C4-2B (cell line): ENCODE measurements around the gene SLC2A10.

Experiments used
- H3K27ac ChIP-seq: fragments of 450-650 bp; 2 replicates; pipeline ENCODE4 v1.5.1; 2017
- ZFX ChIP-seq: fragments of 450-650 bp; IDR thresholded peaks from 2 replicates; pipeline ENCODE4 v1.6.1; 2017
- TF ChIP-seq, protein P1 (sequence below): fragments of 450-650 bp; conservative IDR thresholded peaks from 2 replicates; pipeline ENCODE4 v1.5.1; 2017; ENCODE audit warnings: mild to moderate bottlenecking

SLC2A10 gene

DNA sequence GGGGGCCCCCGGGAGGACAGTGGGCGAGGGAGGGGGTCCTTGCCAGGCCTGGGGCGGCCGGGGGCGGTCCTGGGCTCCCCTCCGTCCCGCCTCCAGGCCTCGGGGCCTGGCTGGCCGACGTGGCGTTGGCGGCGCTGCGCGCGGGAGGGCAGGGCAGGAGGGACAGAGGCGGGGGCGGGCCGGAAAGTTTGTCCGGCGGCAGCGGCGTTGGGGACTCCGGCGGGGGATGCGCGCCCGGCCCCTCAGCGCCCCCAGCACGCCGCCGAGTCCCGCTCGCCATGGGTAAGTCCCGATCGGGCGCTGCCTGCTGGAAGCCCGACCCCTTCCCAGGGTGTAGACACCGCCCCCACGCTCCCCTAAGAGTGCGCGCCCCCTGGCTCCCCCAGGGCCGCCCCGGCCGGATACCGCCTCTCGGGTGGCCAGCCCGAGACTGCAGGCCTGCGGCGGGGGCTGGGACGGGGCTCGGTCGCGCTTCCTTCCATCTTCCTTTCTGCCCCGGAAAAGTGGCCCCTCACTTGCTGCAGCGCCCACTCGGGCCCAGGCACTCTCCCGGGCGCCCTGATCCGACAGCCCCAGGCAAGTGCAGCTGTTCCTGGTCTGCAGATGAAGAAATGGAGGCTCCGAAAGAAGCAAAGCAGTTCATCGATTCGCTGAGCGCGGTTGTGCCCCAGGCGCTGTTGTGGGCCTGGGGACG lies at the start of gene SLC2A10:
TSS of gene SLC2A10 (plus strand) at position 191 of the 694 bp plus-strand sequence. CDS start at position 279, 88 bp downstream.
- no peak within 1 kb of the TSS for H3K27ac ChIP-seq
- TF ChIP-seq, protein P1, sequence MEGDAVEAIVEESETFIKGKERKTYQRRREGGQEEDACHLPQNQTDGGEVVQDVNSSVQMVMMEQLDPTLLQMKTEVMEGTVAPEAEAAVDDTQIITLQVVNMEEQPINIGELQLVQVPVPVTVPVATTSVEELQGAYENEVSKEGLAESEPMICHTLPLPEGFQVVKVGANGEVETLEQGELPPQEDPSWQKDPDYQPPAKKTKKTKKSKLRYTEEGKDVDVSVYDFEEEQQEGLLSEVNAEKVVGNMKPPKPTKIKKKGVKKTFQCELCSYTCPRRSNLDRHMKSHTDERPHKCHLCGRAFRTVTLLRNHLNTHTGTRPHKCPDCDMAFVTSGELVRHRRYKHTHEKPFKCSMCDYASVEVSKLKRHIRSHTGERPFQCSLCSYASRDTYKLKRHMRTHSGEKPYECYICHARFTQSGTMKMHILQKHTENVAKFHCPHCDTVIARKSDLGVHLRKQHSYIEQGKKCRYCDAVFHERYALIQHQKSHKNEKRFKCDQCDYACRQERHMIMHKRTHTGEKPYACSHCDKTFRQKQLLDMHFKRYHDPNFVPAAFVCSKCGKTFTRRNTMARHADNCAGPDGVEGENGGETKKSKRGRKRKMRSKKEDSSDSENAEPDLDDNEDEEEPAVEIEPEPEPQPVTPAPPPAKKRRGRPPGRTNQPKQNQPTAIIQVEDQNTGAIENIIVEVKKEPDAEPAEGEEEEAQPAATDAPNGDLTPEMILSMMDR = no peak
- TF ChIP-seq ZFX = no peak

DNA sequence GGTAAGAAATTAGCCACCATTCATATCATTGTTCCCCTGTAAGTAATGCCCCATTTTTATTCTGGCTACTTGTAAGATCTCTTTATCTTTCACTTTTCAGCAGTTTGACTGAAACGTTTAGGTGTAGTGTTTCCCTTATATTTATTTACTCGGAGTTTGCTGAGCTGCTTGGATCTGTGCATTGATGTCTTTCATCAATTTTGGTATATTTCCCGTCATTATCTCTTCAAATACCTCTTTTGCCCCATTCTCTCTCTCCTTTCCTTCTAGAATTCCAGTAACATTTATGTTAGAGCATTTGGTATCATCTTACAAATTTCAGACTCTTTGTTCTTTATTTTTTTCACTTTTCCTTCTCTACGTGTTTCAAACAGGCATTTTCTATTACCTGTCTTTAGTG lies 49.0 kb upstream of the SLC2A10 start:
- TF ChIP-seq ZFX = no peak
- TF ChIP-seq, protein P1 = no peak
- no peak overlapping the region for H3K27ac ChIP-seq

DNA sequence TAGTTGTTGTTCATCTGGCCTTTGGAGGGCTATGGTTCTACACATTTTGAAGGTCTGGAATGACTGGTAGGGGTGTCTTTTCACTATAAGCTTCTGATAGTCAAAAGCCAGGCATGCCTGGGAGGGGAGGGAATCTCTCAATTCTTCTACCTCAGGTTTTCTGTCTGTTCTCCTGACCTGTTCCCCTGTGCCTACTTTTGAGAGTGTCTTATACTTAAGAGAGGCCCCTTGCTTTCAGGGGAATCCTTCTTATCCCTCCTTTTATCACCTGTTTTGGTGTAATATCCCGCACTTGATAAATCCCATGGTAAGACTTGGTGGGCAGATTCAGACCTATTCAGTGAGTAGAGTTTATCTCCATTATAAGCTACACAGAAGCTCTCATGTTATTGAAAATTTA lies 47.8 kb upstream of the SLC2A10 start:
- no peak overlapping the region for H3K27ac ChIP-seq
- no peak for TF ChIP-seq ZFX
- TF ChIP-seq, protein P1 = no peak

DNA sequence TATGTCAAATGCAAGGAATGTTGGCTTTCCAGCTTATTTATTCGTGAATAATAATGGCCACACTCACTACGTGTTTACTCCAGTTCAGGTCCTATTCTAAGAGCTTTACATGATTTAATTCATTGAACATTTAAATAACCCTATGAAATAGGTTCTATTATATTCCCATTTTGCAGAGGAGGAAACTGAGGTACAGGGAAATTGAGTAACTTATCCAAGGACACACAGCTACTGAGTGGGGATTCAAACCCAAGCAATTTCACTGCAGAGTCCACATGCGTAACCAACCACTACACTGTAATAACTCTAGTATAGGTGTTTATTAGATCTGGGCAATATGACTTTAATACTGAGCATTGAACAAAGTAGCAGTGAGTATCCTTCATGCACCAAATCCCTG lies 45.9 kb upstream of the SLC2A10 start:
- TF ChIP-seq, protein P1 = no peak
- TF ChIP-seq ZFX = no peak

DNA sequence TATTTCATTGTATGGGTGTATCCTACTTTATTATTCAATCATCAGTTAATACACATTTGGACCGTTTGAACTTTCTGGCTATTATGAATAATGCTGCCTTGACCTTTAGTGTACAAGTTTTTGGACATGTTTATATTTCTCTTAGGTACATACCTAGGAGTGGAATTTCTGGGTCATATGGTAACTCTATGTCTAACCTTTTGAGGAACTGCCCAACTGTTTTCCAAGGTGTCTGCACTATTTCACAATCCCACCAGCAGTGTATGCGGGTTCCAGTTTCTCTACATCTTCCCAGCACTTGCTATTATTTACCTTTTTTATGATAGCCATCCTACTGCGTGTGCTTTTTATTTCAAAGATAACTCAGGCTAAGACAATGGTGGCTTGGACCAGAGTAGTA lies 43.8 kb upstream of the SLC2A10 start:
- H3K27ac ChIP-seq = no peak overlapping the region
- TF ChIP-seq ZFX = no peak
- TF ChIP-seq, protein P1 = no peak

More for the DNA sequence above, 45.9 kb upstream of the SLC2A10 start:
- H3K27ac ChIP-seq = no peak overlapping the region

DNA sequence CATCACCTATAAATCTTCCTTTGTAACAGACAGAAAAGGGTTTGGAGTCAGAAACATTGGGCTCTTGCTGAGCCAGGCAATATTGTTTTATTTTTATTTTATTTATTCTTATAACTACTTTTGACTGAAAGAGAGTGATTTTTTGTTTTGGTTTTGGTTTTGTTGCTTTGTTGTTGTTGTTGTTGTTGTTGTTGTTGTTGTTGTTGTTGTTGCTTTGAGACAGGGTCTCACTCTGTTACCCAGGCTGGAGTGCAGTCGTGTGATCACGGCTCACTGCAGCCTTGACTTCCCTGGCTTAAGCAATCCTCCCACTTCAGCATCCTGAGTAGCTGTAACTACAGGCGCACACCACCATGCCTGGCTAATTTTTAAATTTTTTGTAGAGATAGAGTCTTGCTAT lies 43.1 kb upstream of the SLC2A10 start:
- no peak overlapping the region for H3K27ac ChIP-seq
- no peak for TF ChIP-seq ZFX
- TF ChIP-seq, protein P1 = no peak

DNA sequence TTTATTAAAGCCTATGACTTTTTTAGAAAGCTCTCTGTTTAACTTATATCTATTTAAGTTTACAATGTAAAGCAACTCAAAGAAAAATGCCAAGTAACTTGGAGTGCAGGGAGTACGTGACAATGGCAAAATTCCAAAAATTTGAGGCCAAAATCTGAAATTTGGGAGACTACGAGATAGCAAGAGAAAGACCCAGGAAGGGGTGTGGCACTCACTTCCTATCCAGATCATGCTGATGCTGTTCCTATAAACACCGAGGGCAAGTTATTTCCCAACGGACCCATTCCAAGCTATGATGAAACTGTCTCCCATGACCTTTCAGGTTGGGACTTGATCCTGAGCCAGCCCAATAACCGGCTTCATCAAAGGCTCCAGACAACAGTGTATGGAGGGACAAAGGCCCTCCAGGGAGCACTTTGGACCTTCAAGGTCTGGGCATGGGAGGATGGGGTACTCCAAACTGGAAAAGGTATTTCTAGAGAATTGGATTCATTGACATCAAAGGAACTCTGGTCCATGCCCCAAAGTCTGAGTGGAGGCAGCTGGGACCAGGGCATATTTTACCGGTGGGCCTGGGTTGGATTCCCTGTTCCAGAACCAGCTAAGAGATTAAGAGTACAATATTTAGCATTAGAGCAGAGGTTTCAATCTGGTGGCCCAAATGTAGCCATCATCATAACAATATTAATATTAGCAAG lies 42.5 kb upstream of the SLC2A10 start:
- H3K27ac ChIP-seq = no peak overlapping the region
- no peak for TF ChIP-seq ZFX
- TF ChIP-seq, protein P1 = no peak
